MCF 10A (cell line): ENCODE measurements around the gene RNF213. TPM values are rescaled to one million over a fixed set of nuclear protein-coding genes. Genes with fewer than 3 reads are reported as not detected.
"Not testable (repeated sequence)": the region's sequence is repeated elsewhere in the genome, so short reads cannot be mapped to it uniquely, and the experiment has no call there.

Experiments
- BruUV-seq: library from RNA; stranded (reverse); fragments of 400-500 nt; replicated peaks from 2 replicates; lab custom pipeline; 2021; lab: Mats Ljungman, UMichigan
- CTCF ChIA-PET: fragments of 300-600 bp; sonication (Branson Sonifier 250); formaldehyde crosslinking; extraction: SDS; loops from one replicate; lab custom pipeline; 2021; ENCODE audit warnings: antibody characterized with exemption, inconsistent platforms; lab: Yijun Ruan, JAX
- POLR2A ChIA-PET: fragments of 300-600, 350-650 bp; sonication (Branson Sonifier 250); formaldehyde crosslinking; extraction: SDS; loops from one replicate; lab custom pipeline; 2020; ENCODE audit warnings: antibody characterized with exemption, inconsistent platforms; lab: Yijun Ruan, JAX
- DNase-seq: peaks from one replicate; pipeline ENCODE4 v3.0.0-alpha.2; 2018; ENCODE audit not compliant: unreplicated experiment
- H3K27ac Mint-ChIP-seq: one replicate; pipeline ENCODE4 v1.8.0; 2022; ENCODE audit warnings: mild to moderate bottlenecking, low read depth, mixed read lengths; ENCODE audit not compliant: unreplicated experiment
- H3K27me3 Mint-ChIP-seq: one replicate; pipeline ENCODE4 v1.8.0; 2022; ENCODE audit warnings: mixed read lengths; ENCODE audit not compliant: insufficient read depth, unreplicated experiment
- H3K36me3 Mint-ChIP-seq: one replicate; pipeline ENCODE4 v1.8.0; 2022; ENCODE audit warnings: mild to moderate bottlenecking, moderate library complexity, mixed read lengths; ENCODE audit not compliant: insufficient read depth, unreplicated experiment
- H3K4me1 Mint-ChIP-seq: one replicate; pipeline ENCODE4 v1.8.0; 2022; ENCODE audit warnings: mixed read lengths; ENCODE audit not compliant: insufficient read depth, unreplicated experiment
- H3K4me3 Mint-ChIP-seq: one replicate; pipeline ENCODE4 v1.8.0; 2022; ENCODE audit warnings: mild to moderate bottlenecking, moderate library complexity, mixed read lengths; ENCODE audit not compliant: unreplicated experiment
- H3K9me3 Mint-ChIP-seq: one replicate; pipeline ENCODE4 v1.8.0; 2022; ENCODE audit warnings: mixed read lengths; ENCODE audit not compliant: unreplicated experiment
- CTCF ChIP-seq: fragments of 200-600 bp; IDR thresholded peaks from one replicate; pipeline ENCODE4 v1.8.0; 2022; ENCODE audit warnings: antibody characterized with exemption, mild to moderate bottlenecking; ENCODE audit not compliant: unreplicated experiment
- intact Hi-C: fragments of 100-400 bp; cut with micrococcal nuclease; formaldehyde crosslinking; loops from 2 replicates; pipeline ENCODE4 v1.14.1; 2022
- total RNA-seq: library from RNA; stranded (reverse); gene quantifications from 2 replicates; pipeline ENCODE4 v1.2.3, GENCODE V29; 2022

Gene RNF213
- total RNA-seq, 1 experiment from 2014 or later, result 50.5 TPM

GRCh38 chr17:80256034-80256350 lies 4.7 kb upstream of the RNF213 start:
- intact Hi-C loops, result no loop called here
- no peak for DNase-seq
- Mint-ChIP-seq H3K27me3 (no peaks in the 10 kb centered on the region), H3K4me1 (peaks cover 17% of the 10 kb centered on the region), H3K36me3 (no peaks in the 10 kb centered on the region), H3K9me3 (no peaks in the 10 kb centered on the region), H3K27ac (peak overlapping the region; percentile 95), H3K4me3 (no peak overlapping the region)
- POLR2A ChIA-PET, result interaction anchor here (1.3 to 4.2 kb wide), 4 partner anchors 11 to 198 kb away, joined by 3 to 21 read pairs (median 6); partner anchors contain the start of genes SGSH and SLC26A11
- no TSS peak for BruUV-seq
- CTCF ChIA-PET, result interaction anchor here (0.6 kb wide), 2 partner anchors 250 to 1479 kb away, joined by 3 to 6 read pairs; no protein-coding TSS in a partner anchor
- TF ChIP-seq CTCF, result no peak

DNA sequence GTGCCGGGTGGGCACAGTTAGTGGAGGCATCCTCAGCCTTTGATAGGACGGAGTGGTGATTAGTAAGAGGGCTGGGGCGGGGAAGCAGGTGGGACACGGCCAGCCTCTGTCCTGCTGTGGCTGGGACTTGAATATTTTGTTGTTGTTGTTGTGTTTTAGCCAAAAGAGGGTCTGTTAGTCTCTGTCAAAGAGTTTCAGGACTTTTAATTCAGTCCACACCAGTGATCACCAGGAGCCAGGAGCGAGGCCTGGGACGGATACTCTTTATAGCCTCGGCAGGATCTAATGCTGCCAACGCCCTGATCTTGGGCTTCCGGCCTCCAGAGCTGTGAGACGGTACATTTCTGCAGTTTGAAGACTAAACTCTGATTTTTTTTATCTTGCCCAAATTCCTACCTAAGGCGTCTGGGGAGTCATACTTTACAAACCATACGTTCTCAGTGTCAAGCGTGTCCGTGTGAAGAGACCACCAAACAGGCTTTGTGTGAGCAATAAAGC lies 2.9 kb upstream of the RNF213 start:
- no peak for TF ChIP-seq CTCF
- Mint-ChIP-seq H3K4me3 (no peak overlapping the region), H3K9me3 (no peaks in the 10 kb centered on the region), H3K36me3 (no peaks in the 10 kb centered on the region), H3K27me3 (no peaks in the 10 kb centered on the region), H3K27ac (no peak overlapping the region), H3K4me1 (peaks cover 19% of the 10 kb centered on the region)
- ChIA-PET POLR2A (interaction anchor here (0.7 to 4.2 kb wide), 3 partner anchors 21 to 1424 kb away, joined by 3 to 21 read pairs (median 3); no protein-coding TSS in a partner anchor), CTCF (interaction anchor here (0.5 to 0.7 kb wide), 3 partner anchors 23 to 209 kb away, joined by 3 to 4 read pairs (median 3); no protein-coding TSS in a partner anchor)
- no TSS peak for BruUV-seq
- intact Hi-C loops, result no loop called here
- DNase-seq, result no peak

DNA sequence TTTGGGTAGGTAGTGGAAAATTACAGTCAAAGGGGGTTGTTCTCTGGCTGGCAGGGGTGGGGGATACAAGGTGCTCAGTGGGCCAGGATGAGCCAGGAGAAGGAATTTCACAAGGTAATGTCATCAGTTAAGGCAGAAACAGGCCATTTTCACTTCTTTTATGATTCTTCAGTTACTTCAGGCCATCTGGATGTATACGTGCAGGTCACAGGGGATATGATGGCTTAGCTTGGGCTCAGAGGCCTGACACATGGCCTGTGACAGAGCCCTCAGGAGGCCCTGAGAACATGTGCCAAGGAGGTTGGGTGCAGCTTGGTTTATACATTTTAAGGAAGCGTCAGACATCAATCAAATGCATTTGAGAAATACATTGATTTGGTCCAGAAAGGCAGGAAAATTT lies 2.4 kb upstream of the RNF213 start:
- DNase-seq, H3K27me3 Mint-ChIP-seq, H3K36me3 Mint-ChIP-seq, BruUV-seq, H3K27ac Mint-ChIP-seq, H3K9me3 Mint-ChIP-seq, intact Hi-C loops: not testable (repeated sequence)
- CTCF ChIA-PET, result interaction anchor here (0.5 to 0.7 kb wide), 3 partner anchors 24 to 209 kb away, joined by 3 to 4 read pairs (median 3); no protein-coding TSS in a partner anchor
- H3K4me3 Mint-ChIP-seq, result peak overlapping the region; percentile 83
- H3K4me1 Mint-ChIP-seq, result peaks cover 18% of the 10 kb centered on the region
- POLR2A ChIA-PET, result interaction anchor here (0.7 to 4.2 kb wide), 2 partner anchors 20 to 61 kb away, joined by 3 to 21 read pairs; no protein-coding TSS in a partner anchor

DNA sequence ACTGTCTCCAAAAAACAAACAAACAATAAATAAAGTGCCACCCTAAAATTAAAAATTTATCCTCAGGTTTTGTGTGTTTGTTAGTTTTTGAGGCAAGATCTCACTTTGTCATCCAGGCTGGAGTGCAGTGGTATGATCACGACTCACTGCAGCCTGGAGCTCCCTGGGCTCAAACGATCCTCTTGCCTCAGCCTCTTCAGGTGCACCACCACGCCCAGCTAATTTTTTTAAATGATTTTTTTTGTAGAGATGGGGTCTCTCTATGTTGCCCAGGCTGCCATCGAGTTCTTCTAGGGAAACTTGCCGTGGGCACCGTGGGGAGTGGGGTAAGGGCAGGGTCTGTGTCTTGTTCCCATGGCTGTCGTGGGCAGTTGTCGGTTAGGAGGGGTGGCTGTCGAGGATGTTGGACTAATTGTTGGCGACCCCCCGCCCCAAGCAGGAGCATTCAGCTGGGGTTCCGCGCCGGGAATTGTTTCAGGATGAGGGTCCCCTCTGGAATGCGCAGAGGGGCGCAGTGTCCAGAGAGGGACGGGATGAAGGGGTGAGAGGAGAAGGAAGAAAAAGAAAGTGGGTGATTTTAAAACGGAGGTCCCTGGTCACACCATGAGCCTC lies 1.1 kb upstream of the RNF213 start:
- peak overlapping the region; percentile 42 for H3K27ac Mint-ChIP-seq
- no peaks in the 10 kb centered on the region for H3K9me3 Mint-ChIP-seq
- peaks cover 10% of the 10 kb centered on the region for H3K36me3 Mint-ChIP-seq
- no peak for TF ChIP-seq CTCF
- ChIA-PET POLR2A (interaction anchor here (1.2 to 4.4 kb wide), 4 partner anchors 19 to 632 kb away, joined by 3 to 37 read pairs (median 5); no protein-coding TSS in a partner anchor), CTCF (interaction anchor here (0.5 to 0.8 kb wide), 2 partner anchors 251 to 253 kb away, joined by 3 to 5 read pairs; no protein-coding TSS in a partner anchor)
- peaks cover 11% of the 10 kb centered on the region for H3K4me1 Mint-ChIP-seq
- DNase-seq, result peak; percentile 21
- BruUV-seq, result no TSS peak
- H3K27me3 Mint-ChIP-seq, result no peaks in the 10 kb centered on the region
- intact Hi-C loops, result loop anchor here (1.0 kb wide), 1 partner anchor 19 kb away; no protein-coding TSS in a partner anchor
- H3K4me3 Mint-ChIP-seq, result peak overlapping the region; percentile 83
